Activated CD8-positive, alpha-beta memory T cell treated with anti-CD3 and anti-CD28 coated beads, Interleukin-2, amount 50 U/mL, for 1 hour (primary cell): Measurements from ENCODE around the gene MACROD2.

Source experiments
- DNase-seq: peaks from one replicate; pipeline ENCODE4 v3.0.0-alpha.2; 2020; ENCODE audit errors: extremely low read depth

MACROD2 gene

DNA sequence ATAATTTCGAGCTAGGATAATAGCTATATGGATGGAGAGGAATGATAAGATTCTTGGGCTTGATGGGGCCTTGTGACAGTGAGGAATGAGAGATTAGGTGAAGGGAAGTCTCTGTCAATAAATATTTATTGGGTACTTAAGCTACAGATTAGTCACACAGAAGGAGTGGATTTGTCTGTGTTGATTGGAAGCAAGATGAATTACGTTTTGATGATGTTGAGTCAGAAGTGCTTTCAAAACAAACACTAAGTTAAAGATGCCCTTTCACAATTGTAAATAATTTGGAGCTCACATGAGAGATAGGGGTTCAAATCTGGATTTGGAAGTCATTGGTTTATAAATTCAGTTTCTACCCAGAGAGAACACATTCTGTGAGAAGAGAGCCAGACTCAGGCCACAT, 1743.7 kb downstream of the MACROD2 start:
- DNase-seq: no peak

DNA sequence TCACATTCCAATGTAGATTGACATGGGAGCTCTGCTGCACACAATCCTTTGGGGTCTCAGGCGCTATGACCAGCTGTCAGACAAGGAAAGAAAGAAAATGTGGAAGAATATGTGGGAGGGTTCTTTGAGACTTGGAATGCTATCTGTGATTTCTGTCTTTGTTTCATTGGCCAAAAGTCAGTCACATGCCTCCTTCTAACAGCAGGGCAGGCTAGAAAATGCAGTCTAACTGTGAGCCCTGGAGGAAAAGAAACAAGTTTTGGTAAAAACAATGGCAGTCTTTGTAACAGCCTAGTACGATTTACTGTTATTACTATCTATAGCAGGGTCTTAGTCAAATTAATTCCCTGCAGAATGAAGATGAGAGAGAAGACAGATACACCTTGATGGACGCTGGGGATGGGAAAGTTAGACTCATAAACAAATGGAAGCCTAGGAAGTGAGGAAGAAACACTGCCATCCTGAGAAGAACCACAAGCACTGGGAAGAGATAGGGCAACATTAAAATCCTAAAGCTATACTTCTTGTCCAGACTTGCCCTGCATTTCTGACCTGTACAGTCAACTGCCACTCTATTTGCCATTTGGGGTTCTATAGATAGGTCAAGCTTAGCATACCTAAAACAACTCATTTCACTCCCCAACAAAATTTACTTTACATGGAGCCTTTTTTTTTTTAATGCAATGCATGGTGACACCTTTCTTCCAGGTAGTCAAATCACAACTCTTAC, 1744.9 kb downstream of the MACROD2 start:
- DNase-seq: no peak

DNA sequence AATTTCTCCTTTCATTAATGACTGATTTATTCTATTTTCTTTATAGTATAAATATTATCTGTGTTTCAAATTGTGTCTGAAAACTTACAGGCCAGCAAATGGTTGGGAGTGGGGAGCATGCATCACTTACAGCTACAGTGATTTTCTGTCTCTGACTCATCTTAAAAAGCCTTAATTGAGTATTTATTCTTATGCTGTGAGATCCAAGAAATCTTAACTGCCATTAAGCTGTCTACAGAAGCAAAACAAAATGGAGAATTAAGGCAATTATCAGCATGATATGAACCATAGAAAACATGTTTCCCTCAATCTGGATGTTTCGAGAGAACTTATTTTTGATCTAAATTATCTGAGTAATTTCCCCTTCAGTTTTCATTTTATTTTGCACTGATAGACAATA, 1746.8 kb downstream of the MACROD2 start:
- DNase-seq: no peak

DNA sequence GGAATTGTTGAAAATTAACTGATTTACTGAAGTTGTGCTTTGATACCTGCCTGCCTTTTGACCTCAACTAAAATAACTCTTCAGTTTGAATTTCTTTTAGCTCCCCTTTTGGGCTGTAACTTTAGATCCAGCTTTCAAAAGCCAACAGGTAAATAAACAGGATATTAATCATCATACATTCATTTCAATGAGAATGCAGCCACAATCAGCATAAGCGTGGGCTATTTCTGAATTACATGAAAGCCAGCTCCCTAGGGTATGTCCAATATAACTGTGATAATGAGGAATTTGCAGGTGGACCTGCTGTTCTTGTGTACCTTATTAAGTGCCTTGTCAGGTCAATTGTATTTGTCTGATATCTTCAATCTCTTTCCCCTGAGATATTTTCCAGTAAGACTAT, 1747.3 kb downstream of the MACROD2 start:
- no peak for DNase-seq

DNA sequence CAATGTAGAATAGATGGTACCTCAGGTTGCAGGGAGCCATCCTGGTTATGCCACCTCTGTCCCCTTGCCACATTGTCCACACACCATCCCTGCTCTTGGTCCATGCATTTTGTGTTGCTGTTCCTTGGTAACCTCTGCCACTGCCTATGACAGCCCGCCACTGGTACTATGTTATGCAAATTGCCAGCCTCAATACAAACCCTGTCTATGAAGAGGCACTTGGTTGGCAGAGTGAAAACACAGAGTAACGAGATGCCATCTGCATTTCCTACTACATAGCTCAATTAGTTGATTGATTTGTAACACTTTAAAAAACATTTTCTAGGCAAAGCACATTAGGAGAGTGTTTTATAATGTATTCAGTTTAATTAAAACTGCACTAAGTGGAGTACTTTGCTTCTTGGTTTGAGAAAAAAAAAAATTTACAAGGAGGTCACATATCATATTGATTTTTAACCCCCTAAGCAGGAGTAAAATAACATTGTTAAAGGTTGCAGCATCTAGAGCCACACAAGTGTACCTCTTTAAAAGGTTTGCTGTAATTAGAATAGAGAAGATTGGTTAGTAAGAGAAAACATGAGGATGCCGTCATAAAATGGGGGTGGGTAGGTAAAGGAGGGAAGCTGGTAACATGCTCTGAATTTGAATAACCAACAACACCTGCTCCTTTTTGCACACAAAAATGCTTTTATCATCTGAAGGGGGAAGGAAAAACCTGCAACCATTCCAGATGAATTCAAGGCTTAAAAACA, 1760.9 kb downstream of the MACROD2 start:
- no peak for DNase-seq

DNA sequence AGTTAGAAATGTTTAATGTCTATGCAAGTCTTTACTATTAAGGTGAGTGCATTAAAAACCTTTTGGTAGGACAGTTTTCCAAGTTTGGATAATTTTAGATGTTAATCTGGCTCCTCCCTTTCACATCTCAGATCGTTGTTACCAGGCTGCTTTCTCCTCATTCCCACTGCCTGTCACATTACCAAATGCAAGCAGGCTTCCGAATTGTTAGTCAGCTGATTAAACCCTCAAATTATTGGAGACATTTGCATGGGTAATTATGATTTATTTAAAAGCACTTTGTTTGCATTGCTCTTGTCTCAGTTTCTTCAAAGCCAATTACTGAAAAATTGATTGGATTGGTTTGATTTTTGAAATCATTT, 1761.4 kb downstream of the MACROD2 start:
- DNase-seq: no peak

DNA sequence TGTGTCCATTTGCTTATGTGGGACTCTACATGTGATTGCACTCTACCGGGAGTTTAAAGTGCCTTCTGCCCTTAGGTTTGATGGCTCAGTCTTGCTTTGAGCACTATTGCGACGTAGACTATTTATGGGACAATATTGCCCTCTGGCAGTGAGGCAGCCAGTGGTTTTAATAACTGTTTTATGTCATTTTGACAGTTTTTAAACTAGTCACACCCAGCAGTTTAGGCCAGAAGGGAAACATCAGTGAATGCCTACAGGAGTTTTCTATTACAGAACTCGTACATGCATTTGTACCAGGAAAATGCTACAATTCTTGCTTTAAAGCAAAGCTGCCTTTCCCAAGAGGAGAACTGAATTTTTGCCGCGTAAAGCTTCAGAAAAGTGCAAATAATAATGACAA, 1764.3 kb downstream of the MACROD2 start:
- no peak for DNase-seq

DNA sequence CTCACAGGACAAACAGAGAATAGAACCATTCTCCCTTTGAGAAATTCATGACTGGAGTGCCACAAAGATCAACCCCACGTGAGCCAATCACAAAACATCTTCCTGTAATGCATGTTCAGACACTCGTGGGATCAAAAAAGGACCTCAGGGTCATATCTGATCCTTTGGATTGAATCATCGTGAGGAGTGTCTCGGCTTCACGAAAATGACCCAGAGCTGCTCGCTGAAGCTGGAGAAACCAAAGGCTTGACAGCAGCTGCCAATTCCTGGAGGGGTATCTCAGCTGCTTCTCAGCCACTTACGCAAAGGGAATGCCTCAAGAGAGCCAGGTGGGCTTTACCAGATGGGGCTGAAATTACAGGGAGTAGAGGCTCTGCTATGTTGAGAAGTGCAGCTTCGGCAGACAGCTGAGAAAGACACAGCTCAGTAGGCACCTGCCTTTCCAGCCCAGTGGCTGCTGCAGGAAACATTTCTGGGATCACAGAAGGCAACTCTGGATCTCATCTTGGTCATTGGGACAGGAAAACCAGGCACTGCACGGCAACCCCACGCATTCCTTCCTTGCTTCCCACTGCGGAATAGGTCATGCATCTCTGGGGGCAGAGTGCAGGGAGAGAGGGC, 1764.8 kb downstream of the MACROD2 start:
- DNase-seq: no peak

DNA sequence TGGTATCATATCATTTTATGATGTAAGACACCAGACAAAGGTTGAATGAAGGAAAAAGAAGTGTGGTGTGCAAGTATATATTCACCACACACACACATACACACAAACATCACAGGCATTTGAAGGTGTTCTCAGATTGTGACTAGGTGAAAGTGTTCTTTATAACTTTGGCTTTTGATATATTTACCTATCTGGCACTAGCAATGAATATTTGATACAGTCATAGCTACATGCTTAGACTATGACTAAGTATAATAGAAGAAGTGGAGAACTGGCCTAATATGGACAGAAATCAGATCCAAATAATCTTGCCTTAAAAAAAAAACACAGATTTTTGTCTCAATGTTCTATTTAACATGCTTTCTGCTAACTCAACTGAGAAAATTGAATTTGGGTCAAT, 1768.0 kb downstream of the MACROD2 start:
- DNase-seq: no peak

DNA sequence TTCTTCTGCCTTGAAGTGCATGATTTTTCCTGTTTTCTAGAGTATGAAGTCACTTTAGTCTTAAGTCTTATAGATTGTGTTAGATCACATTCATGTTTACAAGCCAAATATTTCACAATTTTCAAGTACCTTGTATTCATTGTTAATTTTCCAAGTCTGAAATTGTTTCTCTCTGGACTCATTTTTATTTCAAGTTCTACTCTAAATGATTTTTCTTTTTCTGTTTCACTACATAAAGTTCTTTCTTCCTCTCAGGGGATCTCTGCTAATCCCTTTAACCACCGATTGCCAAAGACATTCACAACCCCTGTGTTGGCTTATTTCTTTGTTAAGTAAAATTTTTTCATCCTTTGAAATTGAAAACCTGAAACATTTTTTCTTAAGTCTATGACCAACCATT, 1772.3 kb downstream of the MACROD2 start:
- DNase-seq: no peak

DNA sequence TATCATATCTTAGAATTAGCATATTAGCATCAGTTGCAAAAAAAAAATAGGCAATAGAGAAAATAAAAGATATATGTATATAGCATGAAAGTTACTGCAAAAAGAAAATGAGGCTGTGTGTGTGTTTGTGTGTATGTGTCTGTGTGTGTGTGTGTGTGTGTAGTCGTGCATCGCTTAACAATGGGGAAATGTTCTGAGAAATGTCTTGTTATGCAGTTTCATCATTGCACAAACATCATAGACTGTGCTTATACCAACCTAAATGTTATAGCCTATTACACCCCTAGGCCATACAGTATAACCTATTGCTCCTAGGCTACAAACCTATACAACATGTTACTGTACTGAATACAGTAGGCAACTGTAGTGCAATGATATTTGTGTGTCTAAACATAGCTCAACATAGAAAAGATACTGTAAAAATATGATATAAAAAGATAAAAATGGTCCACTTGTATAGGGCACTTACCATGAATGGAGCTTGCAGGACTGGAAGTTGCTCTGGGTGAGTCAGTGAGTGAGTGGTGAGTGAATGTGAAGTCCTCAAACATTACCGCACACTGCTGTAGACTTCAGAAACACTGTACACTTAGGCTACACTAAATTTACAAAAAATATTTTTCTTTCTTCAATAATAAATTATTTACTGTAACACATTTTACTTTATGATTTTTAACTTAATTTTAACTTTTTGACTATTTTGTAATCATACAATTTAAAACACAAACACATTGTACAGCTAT, 1772.9 kb downstream of the MACROD2 start:
- DNase-seq: no peak

DNA sequence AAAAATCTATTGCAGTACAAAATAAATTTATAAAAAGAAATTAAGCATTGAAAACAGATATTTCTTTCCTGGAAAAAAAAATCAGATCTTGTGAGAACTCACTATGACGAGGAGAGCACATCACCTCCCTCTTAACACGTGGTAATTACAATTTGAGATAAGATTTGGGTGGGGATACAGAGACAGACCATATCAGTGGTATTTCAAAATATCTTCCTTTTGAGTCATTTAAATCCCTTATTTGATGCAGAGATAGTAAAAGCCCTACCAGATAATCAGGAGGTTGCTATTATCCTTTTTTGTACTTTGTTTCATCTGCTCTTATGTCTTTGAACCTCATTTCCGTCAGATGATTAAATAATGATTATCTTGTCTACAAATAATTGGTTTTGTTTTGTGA, 1777.5 kb downstream of the MACROD2 start:
- DNase-seq: no peak

DNA sequence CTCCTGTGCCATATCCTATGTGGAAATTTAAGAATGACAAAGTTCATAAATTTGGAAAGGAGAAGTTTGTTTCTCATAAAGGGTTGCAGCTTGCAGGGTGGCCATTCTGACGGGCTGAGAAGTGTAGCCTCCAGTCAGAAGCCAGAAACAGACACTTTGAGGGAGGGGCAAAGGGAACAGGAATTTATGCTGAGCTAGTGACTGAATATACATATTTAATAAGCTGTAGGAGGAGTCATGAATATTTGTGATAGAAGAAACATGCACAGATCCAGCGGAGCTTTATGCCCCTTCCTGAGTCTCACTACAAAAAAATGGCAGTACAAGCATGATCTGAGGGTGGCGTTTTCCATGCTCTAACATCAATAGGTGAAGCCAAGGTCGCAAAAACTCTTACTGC, 1779.6 kb downstream of the MACROD2 start:
- DNase-seq: no peak

DNA sequence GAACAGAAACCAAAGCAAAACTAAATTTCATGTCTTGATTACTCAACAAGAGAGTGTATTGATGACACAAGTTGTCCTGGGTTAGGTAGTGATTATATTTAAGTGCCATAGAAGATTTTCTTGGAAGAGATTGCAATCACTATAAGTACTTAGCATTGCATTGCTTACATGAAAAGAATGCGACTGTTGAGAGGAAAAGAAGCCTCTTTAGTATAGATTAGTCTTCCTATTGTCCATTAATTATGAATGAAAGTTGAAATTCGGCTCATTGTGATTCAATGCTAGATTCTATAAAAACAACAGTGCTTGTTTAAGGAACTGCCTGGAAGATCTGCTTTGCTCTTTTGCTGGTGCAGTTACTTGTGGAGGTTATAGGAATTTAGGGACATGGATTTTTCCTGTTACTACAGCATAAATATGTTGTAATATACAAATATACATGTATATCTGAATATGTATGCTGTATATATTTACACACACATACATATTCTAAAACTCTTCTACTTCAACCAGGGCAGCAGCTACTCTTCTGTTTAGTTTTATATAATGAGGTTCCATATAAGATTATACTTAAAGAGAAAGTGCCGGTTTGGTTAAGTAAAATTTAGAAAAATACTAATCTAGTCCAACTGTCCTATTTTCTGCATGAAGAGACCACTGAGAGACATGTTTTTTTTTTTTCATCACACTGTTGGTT, 1781.6 kb downstream of the MACROD2 start:
- no peak for DNase-seq

DNA sequence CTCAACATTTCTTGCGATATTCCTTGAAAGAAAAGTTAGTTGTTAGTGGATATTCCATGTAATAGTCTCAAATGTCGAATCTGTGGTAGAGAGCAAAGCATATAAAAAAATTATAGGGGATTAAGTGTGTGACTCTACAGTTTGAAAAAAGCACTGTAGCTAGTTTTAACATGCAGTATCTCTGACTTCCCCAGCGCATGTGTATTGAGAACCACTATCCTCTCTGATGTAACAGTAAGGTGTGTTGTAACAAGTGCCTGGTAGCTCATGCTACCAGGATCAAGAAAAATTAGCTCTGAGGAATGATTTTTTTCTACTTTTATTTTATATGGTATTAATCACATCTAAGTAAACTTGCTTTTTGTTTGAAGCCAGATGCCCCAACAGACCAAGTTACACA, 1788.7 kb downstream of the MACROD2 start:
- no peak for DNase-seq

DNA sequence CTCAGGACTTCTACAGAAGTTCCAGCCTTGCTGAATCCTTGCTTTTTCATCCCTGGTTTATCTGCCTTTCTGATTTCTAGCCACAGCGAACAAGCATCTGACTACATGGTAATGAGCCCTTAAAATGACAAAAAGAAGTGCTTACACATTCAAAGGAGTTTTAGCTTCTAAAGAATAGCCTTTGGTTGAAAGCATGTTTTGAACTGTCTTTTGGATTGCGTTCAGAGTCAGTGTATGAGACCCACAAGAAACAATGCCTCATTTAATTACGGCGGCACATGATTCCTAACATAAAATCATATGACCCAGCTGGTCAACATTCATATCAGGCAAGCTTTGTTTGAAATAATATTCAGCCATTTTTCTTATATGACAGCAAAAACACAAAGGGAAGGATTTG, 1793.8 kb downstream of the MACROD2 start:
- DNase-seq: no peak

DNA sequence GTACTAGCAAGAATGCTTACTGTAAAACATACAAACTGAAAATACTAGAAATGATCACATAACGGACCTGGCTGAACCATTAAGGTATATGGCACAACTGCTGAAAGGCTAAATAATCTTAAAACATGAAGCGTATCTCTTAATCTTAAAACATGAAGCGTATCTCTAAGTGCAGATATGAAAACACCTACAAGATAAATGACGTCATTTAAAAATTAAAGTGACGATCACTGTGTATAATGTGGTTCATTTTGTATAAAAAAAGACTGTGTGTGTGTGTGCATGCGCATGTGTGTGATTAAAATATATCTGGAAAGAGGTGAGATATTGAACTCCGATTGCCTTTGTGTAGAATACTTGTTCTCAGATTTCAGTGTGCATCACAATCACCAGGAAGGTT, 1797.5 kb downstream of the MACROD2 start:
- no peak for DNase-seq

DNA sequence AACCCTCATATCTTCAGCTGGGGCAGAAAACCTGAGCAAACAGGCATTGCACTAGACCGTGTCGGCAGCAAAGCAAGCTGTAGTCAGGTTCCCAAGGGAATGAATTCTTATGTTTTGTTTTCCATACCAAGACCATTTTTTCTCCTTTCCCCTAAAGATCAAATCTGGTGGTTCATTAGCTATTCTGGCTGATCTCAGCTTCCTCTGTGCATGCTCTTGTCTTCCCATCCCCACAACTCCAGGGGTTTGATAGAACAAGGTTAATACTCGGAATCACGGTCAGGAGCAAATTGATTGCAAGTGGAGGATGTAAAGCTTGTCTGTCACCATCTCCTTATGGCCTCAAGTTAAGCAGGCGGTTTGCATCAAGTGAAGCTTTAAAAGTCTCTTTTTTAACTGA, 1799.1 kb downstream of the MACROD2 start:
- no peak for DNase-seq

DNA sequence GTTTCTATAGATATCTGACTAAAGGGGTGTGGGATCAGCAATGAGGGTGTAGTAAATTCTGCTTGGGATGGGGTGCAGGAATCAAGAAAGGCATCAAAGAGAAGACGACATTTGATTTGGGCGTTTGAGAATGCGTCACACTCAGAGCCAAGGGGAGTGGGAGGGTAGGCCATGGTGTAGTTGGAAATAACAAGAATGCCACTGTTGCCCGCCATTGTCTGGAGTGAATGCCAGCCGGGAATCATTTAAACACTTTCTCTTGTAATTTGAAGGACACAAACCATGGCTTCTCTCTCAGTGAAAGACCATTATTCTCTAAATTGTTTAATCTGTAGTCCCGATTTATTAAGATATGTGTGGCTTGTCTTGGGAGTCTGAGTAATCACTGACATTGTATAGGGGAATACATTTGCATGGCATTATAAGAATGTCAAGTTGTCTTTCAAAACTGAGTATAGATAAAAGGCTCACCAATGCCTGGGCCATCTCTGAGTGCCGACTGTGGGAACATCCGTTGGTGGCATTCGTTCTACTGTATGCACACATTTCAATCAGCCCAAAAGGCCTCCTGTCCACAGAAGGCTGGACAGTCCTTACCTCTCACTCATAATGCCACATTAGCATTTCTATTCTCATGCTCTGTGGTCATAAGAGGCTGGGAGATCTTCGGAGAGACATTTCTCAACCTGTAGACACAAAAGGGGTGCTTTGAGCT, 1800.1 kb downstream of the MACROD2 start:
- no peak for DNase-seq

DNA sequence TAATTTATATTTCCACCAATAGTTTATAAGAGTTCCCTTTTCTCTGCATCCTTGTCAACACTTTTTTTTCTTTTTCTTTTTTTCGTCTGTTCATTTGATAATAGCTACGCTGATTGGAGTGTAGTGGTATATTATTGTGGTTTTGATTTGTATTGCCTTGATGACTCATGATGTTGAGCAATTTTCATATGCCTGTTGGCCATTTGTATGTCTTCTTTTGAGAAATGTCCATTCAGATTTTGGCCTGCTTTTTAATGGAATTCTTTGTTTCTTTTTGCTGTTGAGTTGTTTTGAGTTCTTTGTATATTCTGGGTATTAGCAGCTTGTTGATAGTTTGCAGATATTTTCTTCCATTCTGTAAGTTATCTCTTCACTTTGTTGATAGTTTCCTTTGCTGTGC, 1804.6 kb downstream of the MACROD2 start:
- DNase-seq: no peak

DNA sequence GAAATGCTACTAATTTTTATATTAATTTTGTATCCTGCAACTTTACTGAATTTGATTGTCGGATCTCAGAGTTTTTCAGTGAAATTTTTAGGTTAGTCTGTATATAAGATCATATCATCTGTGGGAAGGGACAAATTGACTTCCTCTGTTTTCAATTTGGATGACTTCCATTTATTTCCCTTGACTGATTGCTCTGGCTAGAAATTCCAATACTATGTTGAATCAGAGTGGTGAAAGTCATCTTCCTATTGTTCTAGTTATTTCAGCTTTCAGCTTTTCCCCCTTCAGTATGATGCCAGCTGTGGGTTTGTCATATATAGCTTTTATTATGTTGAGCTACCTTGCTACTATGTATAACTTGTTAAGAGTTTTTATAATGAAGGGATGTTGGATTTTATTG, 1806.7 kb downstream of the MACROD2 start:
- no peak for DNase-seq
